HCT116 (cell line): ENCODE data around the gene CBLB.

ENCODE experiments used
- EZH2 ChIP-seq: fragments of 200-600 bp; sonication (generic); IDR thresholded peaks from 2 replicates; pipeline ENCODE4 v1.6.1; 2017; ENCODE audit warnings: antibody characterized with exemption, mixed run types
- SRF ChIP-seq: IDR thresholded peaks from 2 replicates; pipeline ENCODE4 v1.6.1; 2012; ENCODE audit warnings: low read depth
- YY1 ChIP-seq: IDR thresholded peaks from 2 replicates; pipeline ENCODE4 v1.6.1; 2011; ENCODE audit warnings: low read length, low read depth, moderate library complexity, mild to moderate bottlenecking; ENCODE audit not compliant: insufficient replicate concordance; ENCODE audit errors: extremely low read depth
- TF ChIP-seq, protein P1 (sequence below), 3 experiments: fragments of 200-600 bp in 1 of 3; sonication (generic) in 1 of 3; IDR thresholded peaks in 2 of 3; conservative IDR thresholded peaks in 1 of 3; 2 replicates each; pipeline ENCODE4 v1.5.1; 2012 to 2017; ENCODE audit warnings: low read depth in 2 of 3, low read length in 2 of 3, antibody characterized with exemption in 1 of 3, borderline replicate concordance in 1 of 3, control low read depth in 1 of 3, mild to moderate bottlenecking in 1 of 3, mixed read lengths in 1 of 3, mixed run types in 1 of 3, moderate library complexity in 1 of 3; ENCODE audit not compliant: insufficient read depth in 1 of 3

DNA sequence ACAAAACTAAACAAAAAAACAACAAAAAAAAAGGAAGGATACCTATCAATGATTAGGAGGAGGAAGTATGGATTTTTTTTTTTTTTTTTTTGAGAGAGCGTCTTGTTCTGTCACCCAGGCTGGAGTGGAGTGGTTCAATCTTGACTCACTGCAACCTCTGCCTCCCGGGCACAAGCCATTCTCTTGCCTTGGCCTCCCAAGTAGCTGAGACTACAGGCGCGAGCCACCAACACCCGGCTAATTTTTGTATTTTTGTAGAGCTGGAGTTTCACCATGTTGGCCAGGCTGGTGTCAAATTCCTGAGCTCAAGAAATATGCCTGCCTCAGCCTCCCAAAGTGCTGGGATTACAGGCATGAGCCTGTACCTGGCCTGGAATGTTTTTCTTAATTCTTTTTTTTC, 195.8 kb downstream of the CBLB start:
- TF ChIP-seq EZH2 (no peak), YY1 (no peak), SRF (no peak)
- TF ChIP-seq, protein P1, sequence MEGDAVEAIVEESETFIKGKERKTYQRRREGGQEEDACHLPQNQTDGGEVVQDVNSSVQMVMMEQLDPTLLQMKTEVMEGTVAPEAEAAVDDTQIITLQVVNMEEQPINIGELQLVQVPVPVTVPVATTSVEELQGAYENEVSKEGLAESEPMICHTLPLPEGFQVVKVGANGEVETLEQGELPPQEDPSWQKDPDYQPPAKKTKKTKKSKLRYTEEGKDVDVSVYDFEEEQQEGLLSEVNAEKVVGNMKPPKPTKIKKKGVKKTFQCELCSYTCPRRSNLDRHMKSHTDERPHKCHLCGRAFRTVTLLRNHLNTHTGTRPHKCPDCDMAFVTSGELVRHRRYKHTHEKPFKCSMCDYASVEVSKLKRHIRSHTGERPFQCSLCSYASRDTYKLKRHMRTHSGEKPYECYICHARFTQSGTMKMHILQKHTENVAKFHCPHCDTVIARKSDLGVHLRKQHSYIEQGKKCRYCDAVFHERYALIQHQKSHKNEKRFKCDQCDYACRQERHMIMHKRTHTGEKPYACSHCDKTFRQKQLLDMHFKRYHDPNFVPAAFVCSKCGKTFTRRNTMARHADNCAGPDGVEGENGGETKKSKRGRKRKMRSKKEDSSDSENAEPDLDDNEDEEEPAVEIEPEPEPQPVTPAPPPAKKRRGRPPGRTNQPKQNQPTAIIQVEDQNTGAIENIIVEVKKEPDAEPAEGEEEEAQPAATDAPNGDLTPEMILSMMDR (IDR thresholded peaks at IDR 0.05 in 2 of 3, conservative IDR thresholded peaks at IDR 0.05 in 1 of 3; ENCODE audit: borderline replicate concordance in 1 of 3, insufficient read depth in 1 of 3, low read depth in 2 of 3, low read length in 2 of 3): no peak
